SK-N-MC (cell line): Measurements from ENCODE around the gene GRIK4.

Source experiments
- EZH2 ChIP-seq: fragments of 200-600 bp; sonication (generic); IDR thresholded peaks from one replicate; pipeline ENCODE4 v1.6.1; 2017; ENCODE audit warnings: antibody characterized with exemption
- POLR2AphosphoS5 ChIP-seq: IDR thresholded peaks from 2 replicates; pipeline ENCODE4 v1.6.1; 2012; ENCODE audit warnings: mild to moderate bottlenecking, low read depth, low read length, borderline replicate concordance

DNA sequence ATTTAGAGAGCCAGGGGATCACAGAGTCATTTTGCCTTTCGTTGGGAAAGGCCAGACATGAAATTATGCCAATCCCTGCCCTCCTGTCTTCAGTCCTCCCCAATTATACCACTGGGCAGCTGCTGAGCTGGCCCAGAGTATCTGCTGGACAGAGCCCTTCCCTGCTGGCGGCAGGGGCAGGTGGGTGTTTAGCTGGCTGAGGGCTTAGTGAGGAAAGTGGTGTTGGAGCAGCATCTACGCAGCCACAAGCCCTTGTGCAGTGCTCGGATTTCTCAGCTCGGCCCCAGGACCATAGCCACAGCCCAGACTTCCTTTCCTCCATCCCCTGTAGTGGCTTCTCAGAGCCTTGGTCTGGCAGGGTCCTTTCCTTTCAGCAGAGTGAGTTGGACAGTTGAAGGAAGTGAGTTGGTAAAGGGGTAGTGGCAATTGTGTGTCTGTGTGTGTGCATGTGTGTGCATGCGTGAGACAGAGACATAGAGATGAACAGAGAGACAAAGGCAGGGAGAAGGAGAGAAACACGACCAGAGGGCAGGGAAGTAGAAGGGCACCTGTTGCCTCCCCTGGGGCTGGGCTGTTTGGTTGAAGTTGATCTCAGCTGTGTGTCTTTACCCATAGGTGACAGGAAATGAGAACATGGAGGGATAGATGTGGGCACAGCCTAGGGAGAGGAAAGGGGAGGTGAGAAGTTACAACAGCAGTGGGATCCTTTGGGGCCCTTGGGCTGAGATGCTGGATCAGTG is 66.2 kb downstream of the GRIK4 start:
- no peak for TF ChIP-seq EZH2
- no peak for TF ChIP-seq POLR2AphosphoS5
